Inflammatory macrophage treated with lipopolysaccharide for 1 hour (primary cell): ENCODE measurements around the gene RNF220.
"Not testable (repeated sequence)": the region's sequence is repeated elsewhere in the genome, so short reads cannot be mapped to it uniquely, and the experiment has no call there.

ENCODE experiments used
- DNase-seq, 2 donors: peaks; one replicate each; pipeline ENCODE4 v3.0.0-alpha.2; 2020 to 2022

The RNF220 gene

GRCh38 chr1:44661781-44662682 is 257.0 kb downstream of the RNF220 start:
- DNase-seq, result no peak

- DNase-seq, result no peak
Measured at GRCh38 chr1:44662683-44663030, 257.6 kb downstream of the RNF220 start.

GRCh38 chr1:44663417-44663816 is 258.4 kb downstream of the RNF220 start:
- no peak for DNase-seq

GRCh38 chr1:44664730-44665370 is 259.8 kb downstream of the RNF220 start:
- DNase-seq, result peak; percentile 69 to 80

GRCh38 chr1:44666719-44667118 is 261.7 kb downstream of the RNF220 start:
- DNase-seq, result not testable (repeated sequence)

- no peak for DNase-seq
Measured at GRCh38 chr1:44670751-44671640, 265.9 kb downstream of the RNF220 start.

GRCh38 chr1:44672254-44672955 is 267.4 kb downstream of the RNF220 start:
- peak; percentile 86 to 89 for DNase-seq

GRCh38 chr1:44672961-44673674 is 268.1 kb downstream of the RNF220 start:
- no peak for DNase-seq

GRCh38 chr1:44673675-44674112 is 268.6 kb downstream of the RNF220 start:
- DNase-seq, result no peak

- DNase-seq, result peak; percentile 99
Measured at GRCh38 chr1:44674113-44675000, 269.3 kb downstream of the RNF220 start, which contains the start of the genes ARMH1 and TMEM53. Gene ARMH1, plus strand, starts transcription at chr1:44674714. Its CDS starts 14,984 bp downstream, at chr1:44689698. Gene TMEM53, minus strand, starts transcription at chr1:44674481. Its CDS starts 90 bp downstream, at chr1:44674391.

GRCh38 chr1:44675186-44675585 is 270.1 kb downstream of the RNF220 start:
- no peak for DNase-seq

GRCh38 chr1:44676484-44677200 is 271.6 kb downstream of the RNF220 start:
- DNase-seq, result peak; percentile 84 to 95

GRCh38 chr1:44677201-44677766 is 272.2 kb downstream of the RNF220 start:
- DNase-seq, result peak; percentile 71 to 74

- DNase-seq, result no peak
Measured at GRCh38 chr1:44678120-44678519, 273.1 kb downstream of the RNF220 start.

- DNase-seq, result no peak
Measured at GRCh38 chr1:44678626-44679025, 273.6 kb downstream of the RNF220 start.

GRCh38 chr1:44679468-44679867 is 274.4 kb downstream of the RNF220 start:
- DNase-seq, result no peak

GRCh38 chr1:44681905-44682882 is 277.1 kb downstream of the RNF220 start:
- DNase-seq, result no peak

- DNase-seq, result peak; percentile 8 to 22
Measured at GRCh38 chr1:44682883-44683265, 277.8 kb downstream of the RNF220 start.
